T-helper 2 cell treated with Interferon-gamma antibody and Interleukin-4, amounts not matched to agents 100 ng/mL and 5 ng/mL, for 36 hours (primary cell): ENCODE measurements around the gene TTC28. TPM values are rescaled to one million over a fixed set of nuclear protein-coding genes. Genes with fewer than 3 reads are reported as not detected.
"Not testable (repeated sequence)": the region's sequence is repeated elsewhere in the genome, so short reads cannot be mapped to it uniquely, and the experiment has no call there.

Experiments used
- intact Hi-C: fragments of 100-400 bp; cut with micrococcal nuclease; formaldehyde crosslinking; loops from one replicate; pipeline ENCODE4 v1.15.1; 2023
- total RNA-seq: library from RNA; stranded (reverse); gene quantifications from 2 replicates; pipeline ENCODE4 v1.2.3, GENCODE V29; 2022

TTC28 gene
- total RNA-seq, 1 donor from 2014 or later: 1.1 TPM

- intact Hi-C loops: no loop called here
Observed at GRCh38 chr22:28203286-28203685, 476.4 kb downstream of the TTC28 start.

GRCh38 chr22:28198692-28199091, 480.9 kb downstream of the TTC28 start:
- intact Hi-C loops: no loop called here

GRCh38 chr22:28191571-28191970, 488.1 kb downstream of the TTC28 start:
- intact Hi-C loops: not testable (repeated sequence)

GRCh38 chr22:28188178-28188879, 491.3 kb downstream of the TTC28 start:
- intact Hi-C loops: no loop called here

- intact Hi-C loops: no loop called here
Observed at GRCh38 chr22:28187612-28188011, 492.0 kb downstream of the TTC28 start.

GRCh38 chr22:28186641-28187040, 493.0 kb downstream of the TTC28 start:
- intact Hi-C loops: no loop called here

GRCh38 chr22:28185130-28185529, 494.5 kb downstream of the TTC28 start:
- intact Hi-C loops: no loop called here

GRCh38 chr22:28183078-28183860, 496.4 kb downstream of the TTC28 start:
- intact Hi-C loops: no loop called here

GRCh38 chr22:28180804-28181731, 498.6 kb downstream of the TTC28 start:
- intact Hi-C loops: no loop called here

GRCh38 chr22:28179392-28179791, 500.2 kb downstream of the TTC28 start:
- intact Hi-C loops: no loop called here

- intact Hi-C loops: no loop called here
Observed at GRCh38 chr22:28175730-28176492, 503.7 kb downstream of the TTC28 start.

- intact Hi-C loops: no loop called here
Observed at GRCh38 chr22:28174509-28174908, 505.1 kb downstream of the TTC28 start.

GRCh38 chr22:28172892-28173670, 506.6 kb downstream of the TTC28 start:
- intact Hi-C loops: no loop called here

GRCh38 chr22:28171712-28172111, 507.9 kb downstream of the TTC28 start:
- intact Hi-C loops: no loop called here

- intact Hi-C loops: no loop called here
Observed at GRCh38 chr22:28171115-28171514, 508.5 kb downstream of the TTC28 start.

GRCh38 chr22:28169314-28169713, 510.3 kb downstream of the TTC28 start:
- intact Hi-C loops: not testable (repeated sequence)

GRCh38 chr22:28155808-28156207, 523.8 kb downstream of the TTC28 start:
- intact Hi-C loops: no loop called here

GRCh38 chr22:28154861-28155260, 524.8 kb downstream of the TTC28 start:
- intact Hi-C loops: no loop called here

GRCh38 chr22:28151151-28151816, 528.4 kb downstream of the TTC28 start:
- intact Hi-C loops: no loop called here
